Esophagus muscularis mucosa (tissue), 4 donors: ENCODE measurements around the gene SHROOM4.

Source experiments
- CTCF ChIP-seq, 3 experiments: fragments of 200-600 bp in 2 of 3; fragments of 450-650 bp in 1 of 3; sonication (generic) in 2 of 3; IDR thresholded peaks; one replicate each; pipeline ENCODE4 v1.5.1; 2017 to 2019; ENCODE audit warnings: antibody characterized with exemption in 3 of 3, mild to moderate bottlenecking in 2 of 3, moderate library complexity in 1 of 3
- EP300 ChIP-seq: sonication (generic); formaldehyde crosslinking; IDR thresholded peaks from one replicate; pipeline ENCODE4 v1.6.1; 2017; ENCODE audit warnings: antibody characterized with exemption
- POLR2A ChIP-seq: fragments of 450-650 bp; IDR thresholded peaks from one replicate; pipeline ENCODE4 v1.6.1; 2017; ENCODE audit warnings: antibody characterized with exemption, moderate library complexity, mild to moderate bottlenecking, low read depth
- POLR2AphosphoS5 ChIP-seq, 2 donors: sonication (generic); formaldehyde crosslinking; IDR thresholded peaks; one replicate each; pipeline ENCODE4 v1.6.1; 2017; ENCODE audit warnings: antibody characterized with exemption in 2 of 2

DNA sequence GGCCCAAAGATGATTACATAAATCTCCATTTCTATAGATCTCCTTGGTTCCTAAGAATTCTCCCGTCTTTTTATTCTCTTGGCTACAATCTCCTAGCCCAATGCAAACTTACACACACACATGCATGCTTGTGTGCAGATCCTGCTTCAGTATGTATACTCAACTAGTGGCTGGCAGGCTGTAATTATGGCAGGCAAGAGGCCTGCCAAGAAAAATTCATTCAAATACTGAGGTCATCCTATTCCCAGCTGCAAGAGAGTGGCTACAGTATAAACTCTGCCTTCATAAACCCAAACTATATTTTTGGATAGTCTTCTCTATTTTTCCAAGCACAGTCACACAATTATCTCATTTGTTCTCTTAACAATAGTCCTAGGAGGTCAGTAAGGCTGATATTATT is 95.2 kb downstream of the SHROOM4 start:
- TF ChIP-seq CTCF (IDR thresholded peaks at IDR 0.05) (no peak), POLR2A (no peak), EP300 (no peak), POLR2AphosphoS5 (IDR thresholded peaks at IDR 0.05) (no peak)
